GM21528 (cell line): ENCODE measurements around the gene PTH2.

ENCODE experiments used
- ATAC-seq: cut with Tn5 transposase; IDR thresholded peaks from one replicate; pipeline ENCODE4 v1.9.1; 2021; ENCODE audit warnings: mild to moderate bottlenecking, moderate library complexity; ENCODE audit not compliant: unreplicated experiment, low FRiP score

PTH2 gene

DNA sequence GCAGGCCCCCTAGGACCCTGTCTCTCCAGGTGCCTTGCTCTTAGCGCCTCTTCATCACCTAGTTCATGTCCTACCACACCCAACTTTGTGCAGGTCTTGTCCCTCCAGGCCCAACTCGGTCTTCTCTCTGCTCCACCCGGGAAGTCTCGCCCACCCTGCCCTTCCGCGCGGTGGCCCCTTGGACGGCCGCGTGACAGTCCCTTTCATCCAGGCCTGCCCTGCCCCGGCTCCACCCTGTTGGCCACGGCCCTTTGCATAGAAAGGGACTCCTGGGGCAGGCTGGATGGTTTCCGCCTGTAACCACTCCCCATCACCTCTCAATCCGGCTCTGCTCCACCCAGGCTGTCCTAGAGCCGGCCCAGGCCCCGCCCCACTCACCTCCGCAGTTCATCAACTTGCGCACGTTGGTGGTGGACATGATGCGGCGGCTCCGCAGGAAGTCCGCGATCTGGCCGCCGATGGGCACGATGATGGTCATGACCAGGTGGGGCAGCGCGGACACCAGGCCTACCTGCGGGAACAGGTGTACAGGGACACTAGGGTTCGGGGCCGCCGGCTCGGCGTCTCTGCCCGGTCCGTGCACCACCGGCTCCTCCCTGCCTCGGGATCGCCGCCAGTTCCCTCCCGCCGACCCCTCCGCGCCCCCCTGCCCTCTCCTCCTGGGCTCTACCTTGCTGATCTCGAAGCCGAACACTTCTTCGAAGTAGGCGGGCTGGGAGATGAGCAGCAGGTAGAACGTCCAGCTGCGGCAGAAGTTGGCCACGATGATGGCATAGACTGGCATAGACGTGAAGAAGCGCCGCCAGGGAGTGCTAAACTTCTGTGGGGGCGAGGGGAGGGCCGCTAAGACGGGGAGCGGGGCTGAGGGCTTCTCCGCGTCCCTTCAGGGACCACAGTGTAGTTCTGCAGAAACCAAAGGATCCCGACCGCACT lies 9.2 kb upstream of the PTH2 start:
- ATAC-seq: no peak

DNA sequence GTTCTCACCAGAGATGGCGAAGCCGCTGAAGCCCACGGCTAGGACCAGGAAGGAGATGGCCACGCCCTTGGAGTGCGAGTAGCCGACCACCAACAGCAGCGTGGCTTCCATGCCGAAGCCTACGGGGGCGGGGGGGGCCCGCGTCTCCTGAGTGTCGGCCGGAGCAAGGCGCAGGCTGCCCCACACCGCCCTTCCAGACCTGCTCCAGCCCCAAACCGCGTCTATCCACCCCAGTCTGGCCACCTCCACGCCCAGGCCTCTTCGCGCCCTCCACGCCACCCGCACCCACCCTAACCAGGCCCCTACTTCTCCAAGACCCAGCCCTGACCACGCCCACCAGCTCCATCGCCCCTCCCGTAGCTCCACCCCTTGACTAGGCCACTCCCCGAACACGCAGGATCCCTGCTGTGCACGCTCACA lies 8.1 kb upstream of the PTH2 start:
- ATAC-seq: no peak

DNA sequence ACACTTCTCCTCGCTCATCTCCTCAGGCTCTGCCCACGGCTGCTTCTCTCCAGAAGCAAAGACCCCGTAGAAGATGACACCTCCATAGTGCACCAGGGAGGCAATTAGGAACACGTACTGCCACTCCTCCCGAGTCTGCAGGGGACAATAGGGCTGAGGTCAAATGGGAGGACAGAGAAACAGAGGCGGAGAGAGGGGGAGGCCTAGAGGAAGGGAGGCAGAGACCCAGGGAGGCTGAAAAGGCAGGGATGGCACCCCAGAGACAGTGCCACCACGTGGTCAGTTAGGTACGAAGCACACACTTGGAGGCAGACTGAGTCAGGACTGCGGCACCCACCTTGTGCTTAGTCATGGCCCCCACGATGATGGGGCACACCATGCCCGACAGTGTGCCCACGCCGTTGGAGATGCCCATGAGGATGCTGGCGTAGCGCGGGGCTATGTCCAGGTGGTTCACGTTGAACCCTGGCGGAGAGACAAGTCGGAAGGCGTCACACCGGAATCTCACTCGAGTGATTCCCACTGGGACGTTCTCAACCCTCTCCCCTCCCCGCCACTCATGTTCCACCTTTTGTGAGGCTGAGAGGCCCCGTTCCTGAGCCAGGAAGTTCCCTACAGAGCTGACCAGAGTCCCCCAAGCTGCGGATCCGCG lies 7.6 kb upstream of the PTH2 start:
- ATAC-seq: no peak

DNA sequence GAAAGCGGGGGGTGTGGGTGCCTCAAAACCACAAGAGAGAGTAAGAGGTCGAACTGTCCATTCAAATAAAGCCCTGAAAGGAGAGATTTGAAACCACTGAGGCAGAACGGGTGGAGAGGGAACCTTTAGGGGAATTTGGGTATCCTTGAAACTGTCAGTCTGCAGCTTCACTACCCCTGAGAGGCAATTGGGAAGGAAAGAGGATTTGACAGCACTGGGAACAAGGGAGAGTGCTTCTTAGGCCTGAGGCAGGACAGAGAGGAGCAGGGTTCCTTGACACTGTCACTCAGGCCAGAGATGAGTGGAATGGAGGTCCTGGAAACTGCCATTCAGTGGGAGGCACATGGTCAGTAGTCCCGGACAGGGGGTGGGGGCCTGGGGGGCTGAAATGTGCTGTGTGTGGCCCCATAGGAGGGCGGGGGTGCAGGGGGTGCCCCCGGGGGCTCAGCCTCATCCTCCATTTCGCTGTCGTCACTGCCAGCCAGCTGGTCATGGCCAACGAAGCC lies 7.0 kb upstream of the PTH2 start:
- ATAC-seq: no peak

DNA sequence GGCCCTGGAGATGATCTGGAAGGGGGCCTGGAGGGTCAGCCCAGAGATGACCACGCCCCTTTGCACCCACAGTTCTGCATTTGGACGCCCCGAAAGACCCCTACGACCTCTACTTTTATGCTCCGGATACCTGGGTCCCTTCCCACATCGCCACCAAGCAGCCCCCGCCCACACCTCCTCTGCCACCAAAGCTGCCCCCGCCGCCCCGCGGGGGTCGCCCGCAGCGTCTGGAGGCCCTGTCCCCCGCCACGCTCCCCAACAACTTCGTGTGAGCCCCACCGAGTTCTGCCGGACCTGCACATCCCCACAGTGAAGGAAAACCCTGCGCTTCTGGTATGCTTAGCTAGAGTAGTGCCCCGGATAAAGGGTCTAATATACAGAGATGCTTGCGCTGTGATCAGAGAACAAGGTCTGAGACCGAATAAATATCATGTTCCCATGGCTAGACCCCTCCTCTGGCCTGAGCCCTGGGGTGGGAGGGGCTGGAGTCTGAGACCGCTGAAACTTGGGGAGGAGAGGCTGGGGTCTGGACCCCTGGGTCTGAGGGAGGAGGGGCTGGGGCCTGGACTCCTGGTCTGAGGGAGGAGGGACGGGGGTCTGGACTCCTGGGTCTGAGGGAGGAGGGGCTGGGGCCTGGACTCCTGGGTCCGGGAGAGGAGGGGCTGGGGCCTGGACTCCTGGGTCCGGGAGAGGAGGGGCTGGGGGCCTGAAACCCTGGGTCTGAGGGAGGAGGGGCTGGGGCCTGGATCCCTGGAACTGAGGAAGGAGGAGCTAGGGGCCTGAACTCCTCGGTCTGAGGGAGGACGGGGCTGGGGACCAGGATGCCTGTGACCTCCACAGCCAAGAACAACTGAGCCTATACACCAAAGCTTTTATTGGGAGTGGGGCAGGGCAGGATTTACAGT lies 5.6 kb upstream of the PTH2 start:
- ATAC-seq: no peak

DNA sequence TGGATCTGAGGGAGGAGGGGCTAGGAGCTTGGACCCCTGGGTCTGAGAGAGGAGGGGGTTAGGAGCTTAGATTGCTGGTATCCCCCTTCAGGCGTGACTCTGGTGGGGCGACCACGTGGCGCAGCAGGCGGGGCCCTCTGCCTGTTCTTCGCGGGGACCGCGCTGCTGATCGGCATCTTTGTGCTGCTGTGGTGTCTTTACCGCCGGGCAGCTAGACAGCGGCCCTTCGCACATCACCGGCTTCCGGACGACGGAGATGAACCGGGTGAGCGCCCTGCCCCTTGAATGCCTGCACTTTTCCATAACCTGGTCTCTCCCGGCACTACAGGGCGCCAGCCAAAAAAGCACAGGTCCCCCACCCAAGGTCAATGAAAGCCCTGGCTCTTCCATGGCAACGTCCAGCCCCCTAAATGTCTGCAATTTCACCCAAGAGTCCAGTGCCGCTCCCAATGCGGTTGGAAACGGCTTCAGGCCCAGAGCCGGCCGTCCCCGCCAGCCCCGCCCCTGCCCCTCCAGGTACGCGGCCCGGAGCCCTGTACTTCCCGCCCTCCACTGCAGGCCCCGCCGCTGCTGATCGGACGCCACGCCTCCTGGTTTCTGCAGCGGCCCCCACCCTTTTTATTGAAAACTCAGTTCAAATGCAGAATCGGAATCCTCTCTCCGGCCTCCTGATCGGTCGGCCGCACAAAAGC lies 4.8 kb upstream of the PTH2 start:
- ATAC-seq: no peak

DNA sequence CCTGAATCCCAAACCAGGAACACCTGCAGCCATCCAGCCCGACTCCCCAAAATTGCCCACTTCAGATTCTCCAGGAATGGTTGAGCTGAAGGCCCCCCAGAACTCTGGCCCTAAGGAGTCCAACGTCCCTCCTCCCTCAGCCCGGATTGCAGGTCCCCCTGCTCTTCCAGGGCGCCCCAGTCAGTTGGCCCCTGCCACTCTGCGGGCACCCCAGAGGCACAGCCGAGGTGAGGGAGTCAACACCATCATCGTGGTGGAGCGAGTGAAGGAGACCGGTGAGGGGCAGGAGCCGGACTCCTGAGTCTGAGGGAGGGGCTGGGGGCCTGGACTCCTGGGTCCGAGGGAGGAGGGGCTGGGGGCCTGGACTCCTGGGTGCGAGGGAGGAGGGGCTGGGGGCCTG lies 4.1 kb upstream of the PTH2 start:
- no peak for ATAC-seq

DNA sequence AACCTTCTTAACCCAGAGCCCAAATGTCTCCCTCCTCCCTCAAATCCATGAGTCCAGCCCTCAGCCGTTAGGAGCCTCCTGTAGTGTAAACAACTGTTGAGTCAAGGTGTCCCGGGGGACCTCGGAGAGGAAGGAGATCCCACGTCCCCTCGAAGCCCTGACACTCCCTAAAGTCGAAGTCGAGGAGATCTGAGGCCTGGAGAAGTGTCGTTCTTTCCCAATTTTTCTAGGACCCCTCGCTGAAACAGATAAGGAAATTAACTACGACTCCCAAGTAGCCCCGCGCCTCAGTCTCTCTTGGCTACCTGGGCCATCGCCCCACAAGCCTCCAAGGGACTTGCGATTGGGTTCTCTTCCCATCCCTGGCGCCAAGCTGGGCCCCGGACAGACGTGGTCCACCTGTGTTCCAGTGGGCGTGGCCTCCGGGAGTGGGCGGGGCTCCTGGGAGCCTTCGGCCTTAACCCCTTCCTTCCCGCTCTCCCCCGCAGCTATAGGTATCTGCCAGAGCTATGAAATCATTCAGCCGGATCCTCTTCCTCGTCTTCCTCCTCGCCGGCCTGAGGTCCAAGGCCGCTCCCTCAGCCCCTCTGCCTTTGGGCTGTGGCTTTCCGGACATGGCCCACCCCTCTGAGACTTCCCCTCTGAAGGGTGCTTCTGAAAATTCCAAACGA lies 2.8 kb upstream of the PTH2 start:
- no peak for ATAC-seq

DNA sequence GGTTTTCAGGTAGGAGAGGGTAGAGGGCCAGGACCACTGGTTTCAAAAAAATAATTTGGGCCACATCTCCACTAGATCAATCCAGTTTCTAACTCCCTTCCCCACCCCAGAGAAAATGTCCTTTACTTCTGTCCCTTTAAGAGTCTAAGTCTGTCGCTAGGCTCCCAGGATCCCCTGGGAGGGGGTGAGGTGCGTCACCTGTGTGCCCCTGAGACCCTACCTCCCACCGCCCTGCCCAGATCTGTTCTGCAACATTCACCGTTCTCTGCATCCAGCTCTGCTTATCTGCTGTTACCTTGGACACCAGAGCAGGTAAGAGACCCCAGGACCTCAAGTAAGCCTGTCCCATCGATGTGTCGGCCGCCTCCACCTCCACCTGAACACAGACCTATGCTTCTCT lies 1.9 kb upstream of the PTH2 start, which contains the start of gene GFY:
GFY (plus strand) TSS at position 211 of the 400 bp plus-strand sequence. CDS start 1,043 bp downstream, outside the sequence.
- ATAC-seq: no peak

DNA sequence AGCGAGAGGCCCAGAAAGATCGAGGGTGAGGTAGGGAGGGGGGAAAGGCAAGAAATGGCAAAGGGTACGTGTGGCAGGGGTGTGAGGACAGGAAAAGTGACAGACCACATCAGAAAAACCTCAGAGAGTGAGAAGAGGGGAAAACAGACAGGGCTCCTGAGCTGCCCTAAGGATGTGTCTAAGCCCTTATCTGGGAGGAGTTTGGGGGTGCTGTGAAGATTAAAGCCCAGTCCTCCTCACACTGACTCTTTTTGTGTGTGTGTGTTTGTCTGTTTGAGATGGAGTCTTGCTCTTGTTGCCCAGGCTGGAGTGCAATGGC lies 703 bp upstream of the PTH2 start:
- no peak for ATAC-seq

DNA sequence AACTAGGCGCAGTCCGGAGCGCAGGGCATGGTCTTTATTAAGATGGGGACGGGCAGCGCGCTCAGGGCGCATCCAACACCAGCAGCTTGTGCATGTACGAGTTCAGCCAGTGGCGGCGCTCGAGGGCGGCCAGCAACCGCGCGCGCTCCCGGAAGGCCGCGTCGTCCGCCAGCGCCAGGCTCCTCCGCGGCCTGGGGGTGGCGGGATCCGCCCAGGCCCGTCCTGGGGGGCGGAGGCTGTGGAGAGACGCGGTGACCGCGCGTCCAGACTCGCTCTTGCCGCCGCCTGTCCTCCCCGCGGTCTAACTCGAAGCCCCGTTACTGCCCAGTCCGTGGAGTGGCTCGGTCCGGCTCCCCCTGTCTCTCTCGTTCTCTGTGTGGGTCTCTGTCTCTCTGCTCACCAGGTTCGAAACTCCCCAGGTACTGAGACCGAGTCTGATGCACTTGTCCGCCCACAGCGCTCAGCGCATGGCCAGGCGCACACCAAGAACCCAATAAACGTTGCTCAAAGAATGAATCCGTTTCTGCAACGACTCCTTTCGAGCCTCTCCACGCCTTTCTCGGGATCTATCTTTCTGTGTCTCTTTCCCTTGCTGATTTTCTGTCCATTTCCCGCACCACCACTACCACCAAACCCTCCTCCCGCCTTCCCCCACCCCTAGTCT lies 702 bp downstream of the PTH2 start:
- no peak for ATAC-seq

DNA sequence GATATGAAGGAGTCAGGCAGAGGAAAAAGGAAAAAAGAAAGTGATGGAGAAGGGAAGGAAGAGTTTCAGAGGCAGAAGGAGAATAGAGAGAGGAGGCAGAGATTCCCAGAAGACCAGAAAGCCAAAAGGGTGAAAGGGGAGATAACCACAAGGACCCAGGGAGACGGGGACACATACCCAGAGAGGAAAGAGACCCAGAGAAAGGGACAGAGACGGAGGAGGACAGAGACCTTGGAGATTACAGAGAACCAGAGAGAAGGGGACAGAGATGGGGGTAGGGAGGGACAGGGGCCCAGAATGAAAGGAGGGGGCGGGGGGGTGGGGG lies 1.4 kb downstream of the PTH2 start:
- no peak for ATAC-seq

DNA sequence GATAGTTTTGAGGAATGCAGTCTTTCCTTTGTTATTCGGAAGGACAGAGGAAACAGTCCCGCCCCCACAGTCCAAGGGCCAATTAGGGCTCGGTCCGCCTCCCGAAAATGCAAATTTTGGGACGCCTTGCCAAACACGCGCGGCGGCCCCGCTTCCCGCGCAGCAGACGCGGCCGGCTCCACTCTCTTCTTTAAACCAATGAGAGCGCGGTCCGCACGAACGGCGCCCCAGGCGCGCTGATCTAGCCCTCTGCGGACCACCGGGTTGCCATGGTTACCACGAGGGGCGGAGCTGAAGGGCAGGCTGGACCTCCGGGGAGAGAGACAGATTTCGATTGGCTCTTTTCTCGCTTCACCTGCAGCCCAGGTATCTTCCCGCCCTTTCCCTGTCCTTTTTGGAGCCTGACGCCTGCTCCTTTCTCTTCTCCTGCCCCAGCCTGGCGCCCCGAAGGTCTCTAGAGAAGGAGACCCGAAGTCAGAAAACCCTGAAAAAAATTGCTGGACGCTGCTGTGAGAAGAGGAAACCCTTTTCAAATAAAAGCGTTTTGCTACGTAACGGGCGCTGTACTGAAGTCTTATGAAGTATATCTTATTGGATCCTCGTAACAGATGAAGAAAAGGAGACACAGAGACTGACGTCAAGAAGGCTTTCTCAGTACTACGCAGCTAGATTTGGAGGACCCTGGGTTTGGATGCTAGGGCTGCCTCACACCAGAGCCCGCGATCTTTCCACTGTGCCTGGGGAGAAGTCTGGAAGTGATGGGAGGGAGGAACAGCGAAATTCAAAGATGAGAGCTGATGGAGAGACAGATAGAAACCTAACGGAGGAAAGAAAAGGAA lies 2.0 kb downstream of the PTH2 start:
- no peak for ATAC-seq

DNA sequence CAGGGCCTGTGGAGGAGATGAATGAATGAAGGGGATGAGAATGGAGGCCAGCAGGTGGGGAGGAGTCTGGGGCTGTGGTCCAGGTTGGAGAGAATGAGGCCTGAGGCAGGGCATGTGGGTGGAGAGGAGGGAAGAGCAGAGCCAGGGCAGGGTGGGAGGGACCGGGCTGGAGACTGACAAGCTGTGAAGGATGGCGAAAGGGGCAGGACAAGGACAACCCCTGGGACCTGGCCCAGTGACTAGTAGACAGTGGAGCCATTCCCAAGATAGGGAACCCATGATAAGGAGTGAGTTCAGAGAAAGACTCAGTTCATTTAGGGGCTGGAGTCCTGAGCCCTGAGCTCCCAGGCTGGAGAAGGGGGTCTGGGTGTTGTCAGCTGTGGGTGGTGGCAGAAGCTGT lies 3.0 kb downstream of the PTH2 start:
- no peak for ATAC-seq

DNA sequence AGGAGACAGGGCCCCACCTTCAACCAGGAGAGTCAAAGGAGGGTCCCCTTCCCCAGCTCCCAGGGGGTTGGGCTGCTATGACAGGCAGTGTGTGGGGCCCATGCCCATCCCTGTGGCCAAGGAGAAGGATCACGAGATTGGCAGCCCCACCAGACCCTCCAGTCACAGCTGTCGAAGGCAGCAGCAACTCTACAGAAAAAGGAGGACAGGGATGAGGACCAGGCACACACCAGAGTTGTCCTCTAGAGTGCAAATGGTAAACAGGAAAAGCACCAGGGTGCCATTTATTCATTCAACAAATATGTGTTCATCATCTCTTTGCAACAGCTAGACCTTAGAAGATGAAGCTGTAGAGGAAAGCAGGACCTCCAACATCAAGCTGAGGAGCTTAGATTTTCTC lies 4.1 kb downstream of the PTH2 start:
- no peak for ATAC-seq

DNA sequence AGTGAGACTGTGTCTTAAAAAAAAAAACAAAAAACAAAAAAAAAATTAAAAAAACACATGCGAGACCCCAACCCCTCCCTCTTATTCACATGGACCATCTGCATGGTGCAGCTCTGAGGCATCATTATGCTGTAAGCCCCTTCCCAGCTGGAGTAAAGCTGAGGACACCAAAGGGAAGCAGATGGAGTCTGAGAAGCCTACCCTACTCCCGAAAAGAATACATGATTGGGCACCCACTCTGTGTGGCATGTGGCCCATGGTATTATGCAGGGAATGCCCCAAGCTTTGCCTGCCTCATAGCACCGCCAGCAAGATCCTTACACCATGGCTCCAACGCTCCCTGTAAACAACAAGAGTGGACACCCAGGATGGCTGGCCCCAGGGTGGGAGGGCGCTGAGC lies 4.7 kb downstream of the PTH2 start:
- no peak for ATAC-seq

DNA sequence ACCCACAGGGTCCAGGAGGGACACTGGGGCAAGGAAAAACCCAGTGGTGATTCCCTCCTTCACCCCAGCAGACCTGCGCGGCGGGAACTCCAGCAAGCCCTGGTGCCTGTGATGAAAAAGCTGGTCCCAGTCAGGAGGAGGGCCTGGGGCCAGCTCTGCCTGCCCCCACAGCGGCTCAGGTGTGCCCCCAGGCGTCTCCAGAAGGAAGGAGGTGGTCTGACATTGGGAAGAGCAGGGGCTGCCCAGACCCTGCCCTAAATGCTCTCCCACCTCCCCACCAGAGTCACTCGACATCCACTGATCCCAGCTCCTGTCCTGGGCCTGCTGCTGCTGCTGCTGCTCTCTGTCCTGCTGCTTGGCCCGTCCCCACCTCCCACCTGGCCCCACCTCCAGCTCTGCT lies 6.2 kb downstream of the PTH2 start:
- no peak for ATAC-seq

DNA sequence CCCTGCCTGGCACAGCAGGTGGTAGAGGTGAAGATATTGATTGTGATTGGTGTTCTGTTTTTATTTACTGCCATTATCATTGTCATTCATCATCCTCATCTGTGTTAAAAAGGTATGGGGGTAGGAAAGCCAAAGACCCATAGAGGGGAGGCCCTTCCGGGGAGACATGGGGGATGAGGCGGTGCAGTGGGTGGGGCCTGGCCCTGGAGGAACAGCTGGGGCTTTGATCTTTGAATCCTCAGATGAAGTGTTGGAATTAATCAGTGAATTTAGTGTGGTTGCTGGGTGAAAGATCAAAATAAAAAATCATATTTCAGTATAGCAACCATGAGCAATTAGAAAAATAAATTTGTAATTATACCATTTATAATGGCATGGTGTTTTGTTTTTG lies 7.4 kb downstream of the PTH2 start:
- ATAC-seq: no peak
